ENCODE data around the gene CA11. TPM values are rescaled to one million over a fixed set of nuclear protein-coding genes. Genes with fewer than 3 reads are reported as not detected.
A peak's percentile ranks its signal among the peaks of the same experiment; 100 is the strongest.

Gene CA11
- total and polyA plus RNA-seq, 9 of the 15 experiments (the other 6 are each of a cell fraction or from before 2014, with no cell fraction given) = 2.9 to 19.9 (median 8.3) TPM

- TF ChIP-seq ZBTB49 (CRISPR knock-in tag; IDR thresholded peaks at IDR 0.05; ENCODE audit: borderline replicate concordance) = no peak
- TF ChIP-seq, protein P1, sequence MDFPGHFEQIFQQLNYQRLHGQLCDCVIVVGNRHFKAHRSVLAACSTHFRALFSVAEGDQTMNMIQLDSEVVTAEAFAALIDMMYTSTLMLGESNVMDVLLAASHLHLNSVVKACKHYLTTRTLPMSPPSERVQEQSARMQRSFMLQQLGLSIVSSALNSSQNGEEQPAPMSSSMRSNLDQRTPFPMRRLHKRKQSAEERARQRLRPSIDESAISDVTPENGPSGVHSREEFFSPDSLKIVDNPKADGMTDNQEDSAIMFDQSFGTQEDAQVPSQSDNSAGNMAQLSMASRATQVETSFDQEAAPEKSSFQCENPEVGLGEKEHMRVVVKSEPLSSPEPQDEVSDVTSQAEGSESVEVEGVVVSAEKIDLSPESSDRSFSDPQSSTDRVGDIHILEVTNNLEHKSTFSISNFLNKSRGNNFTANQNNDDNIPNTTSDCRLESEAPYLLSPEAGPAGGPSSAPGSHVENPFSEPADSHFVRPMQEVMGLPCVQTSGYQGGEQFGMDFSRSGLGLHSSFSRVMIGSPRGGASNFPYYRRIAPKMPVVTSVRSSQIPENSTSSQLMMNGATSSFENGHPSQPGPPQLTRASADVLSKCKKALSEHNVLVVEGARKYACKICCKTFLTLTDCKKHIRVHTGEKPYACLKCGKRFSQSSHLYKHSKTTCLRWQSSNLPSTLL (IDR thresholded peaks at IDR 0.05) = no peak
- no peak for TF ChIP-seq SIX5 (IDR thresholded peaks at IDR 0.05; ENCODE audit: borderline replicate concordance in 1 of 2, insufficient read depth in 1 of 2, low read depth in 1 of 2, low read length in 2 of 2)
- 0 out of 2 replicates have a peak, but pooled peaks have one; percentile 54 for TF ChIP-seq SMARCA5 (IDR thresholded peaks at IDR 0.05)
- TF ChIP-seq CBX1 (IDR thresholded peaks at IDR 0.05; ENCODE audit: low read depth) = 0 out of 2 replicates have a peak, but pooled peaks have one; percentile 66
- TF ChIP-seq TEAD1 (CRISPR knock-in tag; IDR thresholded peaks at IDR 0.05) = no peak
- TF ChIP-seq ZNF384 (IDR thresholded peaks at IDR 0.05; ENCODE audit: low read depth, low read length) = no peak
- TF ChIP-seq ZNF518B (CRISPR knock-in tag; IDR thresholded peaks at IDR 0.05) = no peak
- TF ChIP-seq GATAD2B (IDR thresholded peaks at IDR 0.05; ENCODE audit: borderline replicate concordance) = no peak
- TF ChIP-seq ZNF121 (CRISPR knock-in tag; conservative IDR thresholded peaks at IDR 0.05) = peak; percentile 79
- TF ChIP-seq, protein P2, sequence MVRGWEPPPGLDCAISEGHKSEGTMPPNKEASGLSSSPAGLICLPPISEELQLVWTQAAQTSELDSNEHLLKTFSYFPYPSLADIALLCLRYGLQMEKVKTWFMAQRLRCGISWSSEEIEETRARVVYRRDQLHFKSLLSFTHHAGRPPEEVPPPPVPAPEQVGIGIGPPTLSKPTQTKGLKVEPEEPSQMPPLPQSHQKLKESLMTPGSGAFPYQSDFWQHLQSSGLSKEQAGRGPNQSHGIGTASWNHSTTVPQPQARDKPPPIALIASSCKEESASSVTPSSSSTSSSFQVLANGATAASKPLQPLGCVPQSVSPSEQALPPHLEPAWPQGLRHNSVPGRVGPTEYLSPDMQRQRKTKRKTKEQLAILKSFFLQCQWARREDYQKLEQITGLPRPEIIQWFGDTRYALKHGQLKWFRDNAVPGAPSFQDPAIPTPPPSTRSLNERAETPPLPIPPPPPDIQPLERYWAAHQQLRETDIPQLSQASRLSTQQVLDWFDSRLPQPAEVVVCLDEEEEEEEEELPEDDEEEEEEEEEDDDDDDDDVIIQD (CRISPR knock-in tag; IDR thresholded peaks at IDR 0.05) = no peak
- TF ChIP-seq XRCC5 (IDR thresholded peaks at IDR 0.05; ENCODE audit: low read depth, low read length) = no peak
- TF ChIP-seq, protein P3, sequence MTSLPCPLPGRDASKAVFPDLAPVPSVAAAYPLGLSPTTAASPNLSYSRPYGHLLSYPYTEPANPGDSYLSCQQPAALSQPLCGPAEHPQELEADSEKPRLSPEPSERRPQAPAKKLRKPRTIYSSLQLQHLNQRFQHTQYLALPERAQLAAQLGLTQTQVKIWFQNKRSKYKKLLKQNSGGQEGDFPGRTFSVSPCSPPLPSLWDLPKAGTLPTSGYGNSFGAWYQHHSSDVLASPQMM (CRISPR knock-in tag; IDR thresholded peaks at IDR 0.05) = no peak
- TF ChIP-seq, protein P4, sequence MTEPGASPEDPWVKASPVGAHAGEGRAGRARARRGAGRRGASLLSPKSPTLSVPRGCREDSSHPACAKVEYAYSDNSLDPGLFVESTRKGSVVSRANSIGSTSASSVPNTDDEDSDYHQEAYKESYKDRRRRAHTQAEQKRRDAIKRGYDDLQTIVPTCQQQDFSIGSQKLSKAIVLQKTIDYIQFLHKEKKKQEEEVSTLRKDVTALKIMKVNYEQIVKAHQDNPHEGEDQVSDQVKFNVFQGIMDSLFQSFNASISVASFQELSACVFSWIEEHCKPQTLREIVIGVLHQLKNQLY (CRISPR knock-in tag; conservative IDR thresholded peaks at IDR 0.05) = no peak
- TF ChIP-seq ESRRA (IDR thresholded peaks at IDR 0.05; ENCODE audit: borderline replicate concordance, low read depth) = peak; percentile 47; the same call in 1 of the 2 replicates
- no peak for TF ChIP-seq MYBL2 (IDR thresholded peaks at IDR 0.05; ENCODE audit: low read depth)
- no peak for TF ChIP-seq MYBL2 (CRISPR knock-in tag; IDR thresholded peaks at IDR 0.05; ENCODE audit: borderline replicate concordance)
Observed at GRCh38 chr19:48603850-48604249, 42.1 kb downstream of the CA11 start (continued).

All from K562 (cell line).